H9 (cell line): Measurements from ENCODE around the gene NFATC1. TPM values are rescaled to one million over a fixed set of nuclear protein-coding genes. Genes with fewer than 3 reads are reported as not detected.

Experiments used
- DNase-seq: peaks from one replicate; pipeline ENCODE4 v3.0.0-alpha.2; 2017
- H2AFZ ChIP-seq: one replicate; pipeline ENCODE4 v1.6.1; 2013; ENCODE audit warnings: mild to moderate bottlenecking, low read length, control low read depth, moderate library complexity
- H2AK5ac ChIP-seq: 2 replicates; pipeline ENCODE4 v1.6.1; 2013; ENCODE audit warnings: low read length, control low read depth, mixed read lengths; ENCODE audit not compliant: insufficient read length
- H2BK120ac ChIP-seq: one replicate; pipeline ENCODE4 v1.6.1; 2013; ENCODE audit warnings: low read depth, mild to moderate bottlenecking, low read length, control low read depth, inconsistent platforms; ENCODE audit not compliant: poor library complexity, severe bottlenecking
- H2BK12ac ChIP-seq: 2 replicates; pipeline ENCODE4 v1.6.1; 2013; ENCODE audit warnings: low read length, control low read depth, mixed read lengths, low read depth; ENCODE audit not compliant: insufficient read length
- H2BK15ac ChIP-seq: 2 replicates; pipeline ENCODE4 v1.6.1; 2013; ENCODE audit warnings: low read depth, low read length, control low read depth
- H2BK20ac ChIP-seq: one replicate; pipeline ENCODE4 v1.6.1; 2013; ENCODE audit warnings: low read depth, mild to moderate bottlenecking, low read length, control low read depth, inconsistent platforms; ENCODE audit not compliant: poor library complexity, severe bottlenecking
- H2BK5ac ChIP-seq: 2 replicates; pipeline ENCODE4 v1.6.1; 2013; ENCODE audit warnings: low read length, control low read depth, mixed read lengths; ENCODE audit not compliant: insufficient read length
- H3K14ac ChIP-seq: 2 replicates; pipeline ENCODE4 v1.6.1; 2013; ENCODE audit warnings: low read length, control low read depth; ENCODE audit not compliant: insufficient read depth
- H3K18ac ChIP-seq: 2 replicates; pipeline ENCODE4 v1.6.1; 2013; ENCODE audit warnings: low read depth, mild to moderate bottlenecking, mixed read lengths, low read length, control low read depth; ENCODE audit not compliant: insufficient read length
- H3K23ac ChIP-seq: 2 replicates; pipeline ENCODE4 v1.6.1; 2013; ENCODE audit warnings: low read length, control low read depth, mixed read lengths, low read depth; ENCODE audit not compliant: insufficient read length
- H3K23me2 ChIP-seq: 2 replicates; pipeline ENCODE4 v1.6.1; 2013; ENCODE audit warnings: low read depth, mild to moderate bottlenecking, mixed read lengths, low read length, control low read depth; ENCODE audit not compliant: insufficient read length, poor library complexity, severe bottlenecking
- H3K27ac ChIP-seq: 2 replicates; pipeline ENCODE4 v1.5.1; 2013; ENCODE audit warnings: low read length, control low read depth, mixed read lengths, low read depth; ENCODE audit not compliant: insufficient read length
- H3K27me3 ChIP-seq: 2 replicates; pipeline ENCODE4 v1.6.1; 2013; ENCODE audit warnings: low read length, control low read depth, inconsistent platforms; ENCODE audit not compliant: insufficient read depth
- H3K4ac ChIP-seq: 2 replicates; pipeline ENCODE4 v1.6.1; 2013; ENCODE audit warnings: low read depth, mild to moderate bottlenecking, control low read depth, inconsistent platforms, low read length, moderate library complexity
- H3K4me1 ChIP-seq: 2 replicates; pipeline ENCODE4 v1.6.1; 2013; ENCODE audit warnings: low read length, control low read depth, inconsistent platforms; ENCODE audit not compliant: insufficient read depth
- H3K4me2 ChIP-seq: 2 replicates; pipeline ENCODE4 v1.6.1; 2013; ENCODE audit warnings: low read length, control low read depth, mixed read lengths; ENCODE audit not compliant: insufficient read length, insufficient read depth
- H3K56ac ChIP-seq: 2 replicates; pipeline ENCODE4 v1.6.1; 2013; ENCODE audit warnings: low read depth, mild to moderate bottlenecking, mixed read lengths, low read length, control low read depth; ENCODE audit not compliant: insufficient read length
- H3K79me1 ChIP-seq: 2 replicates; pipeline ENCODE4 v1.6.1; 2013; ENCODE audit warnings: low read depth, mild to moderate bottlenecking, moderate library complexity, low read length, control low read depth, inconsistent platforms; ENCODE audit not compliant: insufficient read depth, poor library complexity, severe bottlenecking
- H3K79me2 ChIP-seq: 2 replicates; pipeline ENCODE4 v1.6.1; 2013; ENCODE audit warnings: low read length, control low read depth, inconsistent platforms; ENCODE audit not compliant: insufficient read depth
- H3K9ac ChIP-seq: 2 replicates; pipeline ENCODE4 v1.6.1; 2013; ENCODE audit warnings: low read length, control low read depth, mixed read lengths; ENCODE audit not compliant: insufficient read length; ENCODE audit errors: extremely low read depth
- H3K9me3 ChIP-seq: one replicate; pipeline ENCODE4 v1.6.1; 2013; ENCODE audit warnings: low read depth, low read length, inconsistent platforms; ENCODE audit not compliant: control insufficient read depth
- H3T11ph ChIP-seq: one replicate; pipeline ENCODE4 v1.6.1; 2013; ENCODE audit warnings: mild to moderate bottlenecking, low read length, control low read depth, inconsistent platforms
- H4K20me1 ChIP-seq: one replicate; pipeline ENCODE4 v1.6.1; 2013; ENCODE audit not compliant: control insufficient read depth, insufficient read length, insufficient read depth
- H4K5ac ChIP-seq: 2 replicates; pipeline ENCODE4 v1.6.1; 2013; ENCODE audit warnings: low read depth, mild to moderate bottlenecking, mixed read lengths, low read length, control low read depth; ENCODE audit not compliant: insufficient read length
- H4K8ac ChIP-seq: replicated peaks from 2 replicates; pipeline ENCODE4 v1.6.1; 2013; ENCODE audit warnings: low read length, control low read depth, mixed read lengths, low read depth; ENCODE audit not compliant: insufficient read length
- H4K91ac ChIP-seq: 2 replicates; pipeline ENCODE4 v1.6.1; 2013; ENCODE audit warnings: low read depth, mild to moderate bottlenecking, moderate library complexity, mixed read lengths, low read length, control low read depth; ENCODE audit not compliant: insufficient read length
- H3K27ac Mint-ChIP-seq, 3 experiments: 2 replicates in 2 of 3; 3 replicates in 1 of 3; pipeline ENCODE4 v1.8.0; 2020 to 2021; ENCODE audit warnings: mixed read lengths in 3 of 3, mild to moderate bottlenecking in 1 of 3, moderate library complexity in 1 of 3
- H3K27me3 Mint-ChIP-seq: 2 replicates; pipeline ENCODE4 v1.8.0; 2021; ENCODE audit warnings: low read depth, mild to moderate bottlenecking, moderate library complexity, mixed read lengths
- H3K36me3 Mint-ChIP-seq, 3 experiments: 2 replicates in 2 of 3; 3 replicates in 1 of 3; pipeline ENCODE4 v1.8.0; 2020 to 2021; ENCODE audit warnings: low read depth in 3 of 3, mixed read lengths in 3 of 3; ENCODE audit not compliant: insufficient read depth in 1 of 3
- H3K4me1 Mint-ChIP-seq, 2 experiments: 2 replicates each; pipeline ENCODE4 v1.8.0; 2020; ENCODE audit warnings: mixed read lengths in 2 of 2
- H3K4me3 Mint-ChIP-seq, 2 experiments: 2 replicates in 1 of 2; 3 replicates in 1 of 2; pipeline ENCODE4 v1.8.0; 2020 to 2021; ENCODE audit warnings: mild to moderate bottlenecking in 2 of 2, mixed read lengths in 2 of 2, moderate library complexity in 1 of 2
- H3K9me3 Mint-ChIP-seq, 2 experiments: 2 replicates in 1 of 2; 3 replicates in 1 of 2; pipeline ENCODE4 v1.8.0; 2020; ENCODE audit warnings: mild to moderate bottlenecking in 2 of 2, mixed read lengths in 2 of 2, moderate library complexity in 1 of 2
- WGBS: extraction: QIAGEN DNeasy Blood & Tissue Kit; methylation state at CpG from one replicate; pipeline ENCODE4 v1.1.7; 2013; ENCODE audit warnings: missing lambda C conversion rate, low lambda C conversion rate, mixed read lengths; ENCODE audit not compliant: insufficient read length; ENCODE audit errors: extremely low coverage; 5-methylcytosine and 5-hydroxymethylcytosine counted together
- total RNA-seq: library from RNA; stranded (reverse); gene quantifications from 2 replicates; pipeline ENCODE4 v1.2.1, GENCODE V29; 2021
- TF ChIP-seq, protein P1 (sequence below): fragments of 200-600 bp; sonication (generic); conservative IDR thresholded peaks from 3 replicates; pipeline ENCODE4 v1.8.0; 2021; ENCODE audit warnings: antibody characterized with exemption, mild to moderate bottlenecking

The NFATC1 gene
- total RNA-seq, 1 experiment from 2014 or later = 5.5 TPM

DNA sequence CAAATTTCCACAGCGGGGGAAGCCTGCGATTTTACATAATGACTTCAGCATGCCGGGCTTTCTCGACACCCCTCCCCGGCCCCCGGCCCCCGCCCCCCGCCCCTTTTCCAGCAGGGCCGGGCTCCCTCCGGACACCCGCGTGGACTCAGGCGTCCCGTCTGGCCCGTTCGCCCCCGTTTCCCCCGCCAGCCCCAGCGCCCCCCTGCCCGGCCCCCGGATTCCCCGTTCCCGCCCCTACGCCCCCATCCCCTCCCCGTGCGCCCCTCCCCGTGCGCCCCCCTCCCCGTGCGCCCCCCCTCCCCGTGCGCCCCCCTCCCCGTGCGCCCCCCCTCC, 456 bp upstream of the NFATC1 start:
- Mint-ChIP-seq H3K4me1 (peaks cover 3 to 12% of the 10 kb centered on the region in 2 experiments), H3K36me3 (no peaks in the 10 kb centered on the region), H3K27ac (no peak overlapping the region), H3K27me3 (peaks cover 83% of the 10 kb centered on the region), H3K4me3 (peak overlapping the region; percentile 36 to 79; a peak in 3 of 5 replicates), H3K9me3 (no peaks in the 10 kb centered on the region; a peak in 1 of 5 replicates)
- no peak overlapping the region for H3K27ac ChIP-seq
- no peaks in the 10 kb centered on the region for H3K9me3 ChIP-seq
- H3K23me2 ChIP-seq = peaks cover 13% of the 10 kb centered on the region
- no peak overlapping the region for H3K56ac ChIP-seq
- H2BK120ac ChIP-seq = no peak overlapping the region
- H2AFZ ChIP-seq = no peak overlapping the region
- no peaks in the 10 kb centered on the region for H4K20me1 ChIP-seq
- peak overlapping the region; percentile 28 for H3K4me2 ChIP-seq
- H2AK5ac ChIP-seq = no peak overlapping the region
- no peak overlapping the region for H4K8ac ChIP-seq
- no peak overlapping the region for H2BK20ac ChIP-seq
- no peak for DNase-seq
- no peak overlapping the region for H2BK12ac ChIP-seq
- H3K14ac ChIP-seq = no peak overlapping the region
- no peak overlapping the region for H3T11ph ChIP-seq
- H3K27me3 ChIP-seq = peaks cover 54% of the 10 kb centered on the region
- WGBS = no CpG with 5 or more reads among the region's 34 CpGs
- H3K79me1 ChIP-seq = no peaks in the 10 kb centered on the region
- no peak overlapping the region for H3K4ac ChIP-seq
- TF ChIP-seq, protein P1, sequence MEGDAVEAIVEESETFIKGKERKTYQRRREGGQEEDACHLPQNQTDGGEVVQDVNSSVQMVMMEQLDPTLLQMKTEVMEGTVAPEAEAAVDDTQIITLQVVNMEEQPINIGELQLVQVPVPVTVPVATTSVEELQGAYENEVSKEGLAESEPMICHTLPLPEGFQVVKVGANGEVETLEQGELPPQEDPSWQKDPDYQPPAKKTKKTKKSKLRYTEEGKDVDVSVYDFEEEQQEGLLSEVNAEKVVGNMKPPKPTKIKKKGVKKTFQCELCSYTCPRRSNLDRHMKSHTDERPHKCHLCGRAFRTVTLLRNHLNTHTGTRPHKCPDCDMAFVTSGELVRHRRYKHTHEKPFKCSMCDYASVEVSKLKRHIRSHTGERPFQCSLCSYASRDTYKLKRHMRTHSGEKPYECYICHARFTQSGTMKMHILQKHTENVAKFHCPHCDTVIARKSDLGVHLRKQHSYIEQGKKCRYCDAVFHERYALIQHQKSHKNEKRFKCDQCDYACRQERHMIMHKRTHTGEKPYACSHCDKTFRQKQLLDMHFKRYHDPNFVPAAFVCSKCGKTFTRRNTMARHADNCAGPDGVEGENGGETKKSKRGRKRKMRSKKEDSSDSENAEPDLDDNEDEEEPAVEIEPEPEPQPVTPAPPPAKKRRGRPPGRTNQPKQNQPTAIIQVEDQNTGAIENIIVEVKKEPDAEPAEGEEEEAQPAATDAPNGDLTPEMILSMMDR = no peak
- no peak overlapping the region for H2BK15ac ChIP-seq
- no peaks in the 10 kb centered on the region for H3K4me1 ChIP-seq
- no peaks in the 10 kb centered on the region for H3K79me2 ChIP-seq
- no peak overlapping the region for H3K23ac ChIP-seq
- no peak overlapping the region for H4K5ac ChIP-seq
- no peak overlapping the region for H2BK5ac ChIP-seq
- H3K9ac ChIP-seq = no peak overlapping the region
- H3K18ac ChIP-seq = no peak overlapping the region
- no peak overlapping the region for H4K91ac ChIP-seq
